DMS153 (cell line): Measurements from ENCODE around the gene PPP2R3C.
"Not testable (repeated sequence)": the region's sequence is repeated elsewhere in the genome, so short reads cannot be mapped to it uniquely, and the experiment has no call there.

Experiments
- DNase-seq: peaks from one replicate; lab custom pipeline; 2025; lab: John Stamatoyannopoulos, UW

The PPP2R3C gene

DNA sequence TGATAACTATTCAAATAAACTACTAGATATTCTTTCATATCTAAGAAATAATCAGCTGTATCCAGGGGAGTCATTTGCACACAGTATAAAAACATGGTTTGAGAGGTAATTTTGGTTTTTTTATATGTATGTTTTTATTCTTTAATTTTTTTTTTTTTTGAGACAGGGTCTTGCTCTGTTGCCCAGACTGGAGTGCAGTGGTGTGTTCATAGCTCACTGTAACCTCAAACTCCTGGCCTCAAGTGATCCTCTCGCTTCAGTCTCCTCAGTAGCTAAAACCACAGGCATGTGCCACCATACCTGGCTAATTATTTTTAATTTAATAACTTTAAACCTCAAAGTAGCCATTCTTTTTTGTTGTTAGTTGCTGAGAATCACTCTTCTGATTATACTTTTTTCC, 2.3 kb upstream of the PPP2R3C start:
- DNase-seq: no peak

DNA sequence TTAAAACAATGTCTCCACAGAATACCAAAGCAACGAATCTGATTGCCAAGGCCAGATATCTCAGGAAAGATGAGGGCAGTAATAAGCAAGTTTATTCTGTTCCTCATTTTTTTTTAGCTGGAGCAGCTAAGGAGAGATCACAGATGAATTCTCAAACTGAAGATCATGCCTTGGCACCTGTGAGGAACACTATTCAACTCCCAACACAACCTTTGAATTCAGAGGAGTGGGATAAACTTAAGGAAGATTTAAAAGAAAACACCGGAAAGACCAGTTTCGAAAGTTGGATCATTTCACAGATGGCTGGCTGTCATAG, 1.6 kb upstream of the PPP2R3C start:
- DNase-seq: no peak

DNA sequence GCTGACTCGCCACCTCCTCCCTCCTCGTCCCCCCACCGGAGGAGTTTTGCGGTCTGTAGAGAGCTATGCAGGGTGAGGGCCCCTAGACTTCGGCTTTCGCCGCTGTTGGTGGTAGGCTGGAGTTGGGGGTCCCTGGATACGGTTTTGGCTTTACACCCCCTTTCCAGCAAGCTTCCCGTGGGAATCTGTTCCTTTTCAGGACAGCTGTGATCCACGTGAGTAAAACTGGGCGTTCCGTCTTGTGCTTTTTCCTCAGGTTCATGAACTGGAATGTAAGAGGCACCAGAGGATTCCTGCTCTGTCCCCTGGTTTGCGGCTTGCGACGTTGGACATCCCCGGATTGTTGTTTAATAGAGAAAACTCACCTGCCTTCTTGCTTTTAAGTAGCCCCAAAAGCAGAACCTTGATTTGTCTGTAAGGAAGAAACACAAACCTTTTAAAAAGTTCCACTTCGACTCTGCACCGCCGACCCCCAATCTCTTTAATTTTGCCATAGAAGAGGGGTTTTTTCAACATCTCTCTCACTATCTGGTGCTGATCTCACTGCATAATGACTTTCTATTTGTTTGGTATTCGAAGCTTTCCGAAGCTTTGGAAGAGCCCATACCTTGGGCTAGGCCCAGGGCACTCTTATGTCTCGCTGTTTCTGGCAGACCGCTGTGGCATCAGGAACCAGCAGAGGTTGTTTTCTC, 1.1 kb upstream of the PPP2R3C start:
- no peak for DNase-seq

DNA sequence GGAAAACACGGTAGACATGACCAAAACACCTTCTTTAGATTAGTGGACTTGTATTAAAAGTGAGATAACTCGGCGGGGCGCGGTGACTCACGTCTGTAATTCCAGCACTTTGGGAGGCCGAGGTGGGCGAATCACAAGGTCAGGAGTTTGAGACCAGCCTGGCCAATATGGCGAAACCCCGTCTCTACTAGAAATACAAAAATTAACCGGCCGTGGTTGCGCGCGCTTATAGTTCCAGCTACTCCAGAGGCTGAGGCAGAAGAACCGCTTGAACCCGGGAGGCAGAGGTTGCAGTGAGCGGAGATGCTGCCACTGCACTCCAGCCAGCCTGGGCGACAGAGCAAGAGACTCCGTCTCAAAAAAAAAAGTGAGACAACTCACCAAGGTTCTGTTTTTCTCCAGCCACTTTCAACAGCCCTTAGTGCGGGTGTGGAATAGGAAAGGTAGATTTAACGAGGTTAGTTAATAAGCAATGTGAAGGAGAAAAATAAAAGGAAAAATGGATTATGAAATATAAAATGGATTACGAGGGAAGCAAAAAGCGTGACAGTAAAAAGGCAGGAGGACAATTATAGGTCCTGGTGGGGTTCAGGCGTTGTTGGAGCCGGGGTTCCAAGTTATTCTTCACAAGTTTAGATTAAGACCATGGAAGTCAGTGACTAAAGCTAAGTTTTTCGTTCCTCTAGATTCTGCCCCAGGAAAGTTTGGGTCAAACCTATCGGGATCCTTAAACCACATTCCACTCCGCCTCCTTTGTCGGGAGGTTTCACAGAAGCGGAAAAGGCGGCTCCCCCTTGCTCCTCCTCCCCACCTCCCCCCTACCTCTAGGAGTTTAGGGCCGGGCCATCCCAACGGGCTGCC, 534 bp downstream of the PPP2R3C start:
- DNase-seq: no peak

DNA sequence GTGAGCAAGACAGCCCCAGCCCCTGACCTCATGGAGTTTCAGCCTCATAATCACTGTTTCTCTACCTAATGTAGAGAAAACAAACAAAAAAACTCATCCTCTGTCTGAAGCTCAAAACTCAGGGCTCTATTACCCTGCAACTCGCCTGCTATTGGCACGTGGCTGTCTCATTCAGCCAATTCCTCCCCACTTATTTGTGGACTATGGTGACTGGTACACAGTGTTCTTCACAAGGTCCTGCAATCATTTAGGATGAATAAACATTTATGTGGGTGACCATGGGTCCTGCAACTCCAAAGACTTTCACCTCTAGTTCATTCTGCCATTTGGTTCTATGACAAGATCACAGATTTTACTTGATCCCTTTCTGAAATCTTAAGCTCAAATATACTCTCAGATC, 4.7 kb downstream of the PPP2R3C start:
- DNase-seq: no peak

DNA sequence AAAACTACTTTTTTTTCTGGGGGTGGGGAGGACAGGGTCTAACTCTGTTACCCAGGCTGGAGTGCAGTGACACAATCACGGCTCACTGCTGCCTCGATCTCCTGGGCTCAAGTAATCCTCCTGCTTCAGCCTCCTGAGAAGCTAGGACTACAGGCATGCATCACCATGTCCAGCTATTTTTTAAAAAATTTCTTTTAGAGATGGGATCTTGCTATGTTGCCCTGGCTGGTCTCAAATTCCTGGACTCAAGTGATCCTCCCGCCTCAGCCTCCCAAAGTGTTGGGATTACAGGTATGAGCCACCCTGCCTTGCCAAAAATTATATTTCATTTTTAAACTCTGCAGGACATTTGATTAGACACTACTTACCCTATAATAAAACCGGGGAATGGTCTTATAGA, 5.5 kb downstream of the PPP2R3C start:
- no peak for DNase-seq

DNA sequence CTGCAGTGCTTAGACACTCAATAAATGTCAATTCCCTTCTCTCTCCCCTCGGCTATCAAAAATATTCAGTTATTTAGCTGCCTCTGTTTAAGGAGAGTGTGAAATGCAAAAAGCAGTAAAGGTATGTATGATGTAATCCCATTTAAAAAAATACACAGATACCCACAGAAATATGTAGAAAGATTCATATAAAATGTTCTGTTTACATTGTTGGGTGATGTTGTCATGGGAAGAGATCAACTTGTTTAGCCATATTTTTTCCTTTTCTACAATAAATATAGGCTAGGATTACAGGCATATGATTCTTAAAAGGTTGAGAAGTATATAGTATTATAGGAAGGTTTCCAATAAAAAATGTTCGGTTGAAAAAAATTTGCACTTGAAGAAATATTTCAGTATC, 7.8 kb downstream of the PPP2R3C start:
- DNase-seq: no peak

DNA sequence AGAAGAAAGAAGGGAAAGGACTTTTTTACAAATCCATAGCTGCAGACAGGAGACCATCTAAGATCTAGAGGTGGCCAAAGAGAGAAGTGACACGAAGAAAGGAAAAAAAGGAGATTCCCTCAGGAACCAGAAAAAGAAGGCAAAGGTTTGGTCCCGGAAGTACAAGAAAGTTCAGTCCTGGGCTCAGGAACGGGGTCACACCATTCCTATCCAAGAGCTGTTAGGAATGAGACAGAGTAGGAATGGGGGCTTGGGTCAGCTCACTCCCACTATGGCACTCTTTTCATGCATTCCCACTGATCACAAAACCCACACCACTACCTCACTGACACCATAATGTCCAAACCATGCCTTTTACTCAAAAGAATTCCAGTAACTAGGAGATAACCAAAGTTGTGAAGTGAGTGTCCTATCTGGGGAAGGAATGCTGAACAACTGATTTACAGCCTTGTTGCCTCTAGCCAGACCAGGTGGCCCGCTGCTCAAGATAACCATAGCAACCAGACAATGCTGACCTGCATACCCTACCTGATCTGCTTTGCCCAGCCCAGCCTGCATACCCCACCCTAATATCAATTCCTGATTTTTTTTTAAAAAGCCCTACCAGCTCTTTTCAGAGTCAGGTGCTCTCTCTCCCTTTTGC, 8.4 kb downstream of the PPP2R3C start:
- DNase-seq: no peak

DNA sequence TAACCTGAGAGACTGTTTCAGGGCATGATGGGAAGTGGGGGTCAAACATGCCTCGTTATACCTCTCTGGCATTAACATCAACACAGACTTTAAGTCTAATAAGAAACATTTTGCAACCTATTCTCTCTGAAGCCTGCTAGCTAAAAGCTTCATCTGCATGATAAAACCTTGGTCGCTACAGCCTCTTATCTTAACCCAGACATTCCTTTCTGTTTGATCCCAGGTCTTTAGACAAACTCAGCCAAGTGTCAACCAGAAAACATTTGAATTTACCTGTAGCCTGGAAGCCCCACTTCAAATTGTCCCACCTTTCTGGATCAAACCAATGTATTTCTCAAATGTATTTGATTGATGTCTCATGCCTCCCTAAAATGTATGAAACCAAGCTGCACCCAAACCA, 9.1 kb downstream of the PPP2R3C start:
- DNase-seq: no peak

DNA sequence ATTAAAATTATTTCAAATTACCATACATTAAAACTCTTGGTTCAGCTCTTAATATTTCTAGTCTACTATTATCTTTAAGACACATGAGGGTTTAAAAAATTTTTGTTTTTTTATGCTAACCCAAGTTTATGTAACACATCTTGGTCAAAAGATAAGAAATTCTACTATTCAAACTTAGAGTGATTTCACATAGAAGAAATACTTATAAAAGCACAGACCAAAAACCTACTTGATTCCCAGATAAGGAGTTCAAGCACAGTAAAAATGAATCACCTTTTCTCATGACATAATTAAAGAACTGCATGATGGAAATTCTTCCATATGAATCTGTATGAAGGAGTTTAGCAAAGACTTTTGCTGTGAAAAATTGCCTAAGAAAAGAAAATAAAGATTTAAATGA, 13.9 kb downstream of the PPP2R3C start:
- no peak for DNase-seq

DNA sequence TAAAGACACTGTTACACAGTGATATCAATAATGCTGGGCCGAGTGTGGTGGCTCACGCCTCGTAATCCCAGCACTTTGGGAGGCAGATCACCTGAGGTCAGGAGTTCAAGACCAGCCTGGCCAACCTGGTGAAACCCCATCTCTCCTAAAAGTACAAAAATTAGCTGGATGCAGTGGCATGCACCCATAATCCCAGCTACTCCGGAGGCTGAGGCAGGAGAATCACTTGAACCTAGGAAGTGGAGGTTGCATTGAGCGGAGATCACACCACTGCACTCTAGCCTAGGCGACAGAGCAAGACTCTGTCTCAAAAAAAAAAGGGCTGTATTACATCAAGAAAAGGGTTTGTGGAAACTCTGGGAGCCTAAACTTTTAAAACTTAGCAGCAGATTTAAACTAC, 27.1 kb downstream of the PPP2R3C start:
- DNase-seq: not testable (repeated sequence)

DNA sequence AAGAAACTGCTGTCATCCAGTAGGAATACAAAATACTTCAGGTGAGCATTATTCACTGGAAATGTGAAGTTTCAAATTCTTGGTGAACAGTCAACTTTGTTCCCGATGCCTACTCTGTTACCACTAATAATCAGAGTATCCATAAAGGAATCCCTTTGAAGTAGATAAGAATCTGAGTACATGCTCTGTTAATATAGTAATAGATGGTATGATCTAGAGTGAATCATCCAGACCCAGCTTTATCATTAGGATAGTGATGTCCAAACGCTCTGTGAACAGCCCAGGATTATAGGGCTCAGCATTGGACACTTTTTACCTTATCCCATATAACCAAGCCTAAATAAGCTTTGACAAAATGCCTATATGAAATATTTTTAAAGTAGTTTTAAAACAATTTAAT, 33.3 kb downstream of the PPP2R3C start:
- no peak for DNase-seq

DNA sequence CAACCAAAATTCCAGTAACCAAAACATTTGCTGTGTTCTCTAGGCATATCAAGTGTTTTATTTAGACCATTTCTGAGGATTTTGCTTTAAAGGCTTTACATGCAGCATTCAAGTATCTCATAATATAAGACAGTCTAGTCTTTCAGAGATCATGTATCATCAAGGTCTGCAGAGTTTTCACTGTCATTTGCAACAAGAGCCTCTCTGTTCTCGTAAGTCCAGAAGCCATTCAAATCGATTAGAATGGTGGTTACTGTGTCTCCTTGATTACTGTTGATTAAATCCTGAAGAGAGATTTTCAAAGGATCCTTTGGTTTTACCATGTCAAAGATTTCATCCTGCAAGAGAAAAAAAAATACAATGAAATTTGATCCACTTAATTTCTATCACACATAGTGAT, 36.3 kb downstream of the PPP2R3C start:
- no peak for DNase-seq

DNA sequence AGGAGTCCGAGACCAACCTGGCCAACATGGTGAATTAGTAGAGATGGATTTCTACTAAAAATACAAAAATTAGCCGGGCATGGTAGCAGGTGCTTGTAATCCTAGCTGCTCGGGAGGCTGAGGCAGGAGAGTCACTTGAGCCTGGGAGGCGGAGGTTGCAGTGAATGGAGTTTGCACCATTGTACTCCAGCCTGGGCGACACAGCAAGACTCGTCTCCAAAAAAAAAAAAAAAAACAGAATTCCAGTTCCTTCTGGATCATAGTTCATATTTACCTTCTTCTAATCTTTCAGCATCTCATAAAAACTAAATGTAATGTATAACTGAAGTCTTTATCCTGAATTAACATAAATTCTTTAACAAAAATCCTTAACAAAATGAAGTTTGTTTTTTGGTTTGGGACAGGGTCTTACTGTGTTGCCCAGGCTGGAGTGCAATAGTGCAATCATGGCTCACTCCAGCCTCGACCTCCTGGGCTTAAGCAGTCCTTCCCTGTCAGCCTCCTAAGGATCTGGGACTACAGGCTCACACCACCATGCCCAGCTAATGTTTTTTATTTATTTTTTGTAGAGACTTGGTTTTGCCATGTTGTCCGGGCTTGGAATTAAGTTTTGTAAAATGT, 38.1 kb downstream of the PPP2R3C start:
- no peak for DNase-seq

DNA sequence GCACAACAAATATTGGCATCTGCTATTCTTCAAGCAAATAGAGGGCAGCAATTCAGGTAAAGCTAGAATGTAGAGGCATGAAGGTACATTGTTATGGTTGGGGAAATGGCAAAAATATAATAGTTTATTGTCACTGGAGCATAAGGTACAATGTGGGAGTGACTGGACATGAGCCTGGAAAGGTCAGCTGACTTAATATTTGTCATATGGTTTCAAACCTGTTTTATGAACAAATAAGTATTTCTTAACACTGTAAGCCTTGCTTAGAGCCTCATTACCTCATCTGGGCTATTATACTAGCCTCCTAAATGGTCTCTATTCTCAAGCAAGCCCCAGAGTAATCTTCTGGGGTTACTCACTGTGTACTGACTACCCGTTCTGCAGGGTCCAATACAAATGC, 42.0 kb downstream of the PPP2R3C start:
- DNase-seq: no peak

DNA sequence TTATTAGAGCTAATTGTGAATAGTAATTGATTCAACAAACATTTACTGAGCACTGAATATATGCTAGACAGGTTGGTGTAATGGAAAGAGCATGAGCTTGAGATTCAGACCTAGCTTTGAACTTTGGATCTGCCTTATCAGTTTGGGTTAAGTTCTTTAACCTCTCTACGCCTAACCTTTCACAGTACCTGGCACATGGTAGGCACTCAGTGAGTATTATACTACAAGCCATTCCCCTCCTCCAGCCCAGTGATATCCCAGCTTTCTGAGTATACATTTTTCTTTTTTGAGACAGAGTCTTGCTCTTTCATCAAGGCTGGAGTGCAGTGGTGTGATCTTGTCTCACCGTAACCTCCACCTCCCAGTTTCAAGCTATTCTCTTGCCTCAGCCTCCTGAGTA, 43.7 kb downstream of the PPP2R3C start:
- DNase-seq: no peak

DNA sequence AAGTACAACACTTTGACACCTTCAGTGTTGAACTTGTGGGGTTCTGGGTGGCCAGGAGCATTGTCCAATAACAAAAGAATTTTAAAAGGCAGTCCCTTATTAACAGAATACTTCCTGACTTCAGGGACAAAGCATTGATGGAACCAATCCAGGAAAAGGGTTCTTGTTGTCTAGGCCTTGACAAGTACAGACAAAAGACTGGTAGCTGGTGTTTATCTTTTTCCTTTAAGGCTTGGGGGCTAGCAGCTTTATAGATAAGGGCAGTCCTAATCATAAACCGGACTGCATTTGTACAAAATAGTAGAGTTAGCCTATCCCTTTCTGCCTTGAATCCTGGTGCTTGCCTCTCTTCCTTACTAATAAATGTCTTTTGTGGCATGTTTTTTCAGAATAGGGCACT, 48.3 kb downstream of the PPP2R3C start:
- DNase-seq: no peak

DNA sequence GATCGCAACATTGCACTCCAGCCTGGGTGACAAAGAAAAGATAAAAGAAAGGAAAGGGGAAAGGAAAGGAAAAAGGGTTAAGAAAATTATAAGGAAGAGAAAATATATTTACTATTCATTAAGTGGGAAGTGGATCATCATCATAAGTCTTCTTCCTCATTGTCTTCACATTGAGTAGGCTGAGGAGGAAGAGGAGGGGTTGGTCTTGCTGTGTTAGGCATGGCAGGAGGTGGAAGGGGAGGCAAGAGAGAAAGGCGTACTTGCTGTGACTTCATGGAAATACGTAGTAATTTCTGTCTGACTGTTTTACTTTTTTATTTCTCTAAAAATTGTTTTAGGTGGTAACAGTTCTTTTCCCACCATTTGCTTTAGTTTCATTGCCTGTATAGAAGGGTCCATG, 49.6 kb downstream of the PPP2R3C start:
- no peak for DNase-seq

DNA sequence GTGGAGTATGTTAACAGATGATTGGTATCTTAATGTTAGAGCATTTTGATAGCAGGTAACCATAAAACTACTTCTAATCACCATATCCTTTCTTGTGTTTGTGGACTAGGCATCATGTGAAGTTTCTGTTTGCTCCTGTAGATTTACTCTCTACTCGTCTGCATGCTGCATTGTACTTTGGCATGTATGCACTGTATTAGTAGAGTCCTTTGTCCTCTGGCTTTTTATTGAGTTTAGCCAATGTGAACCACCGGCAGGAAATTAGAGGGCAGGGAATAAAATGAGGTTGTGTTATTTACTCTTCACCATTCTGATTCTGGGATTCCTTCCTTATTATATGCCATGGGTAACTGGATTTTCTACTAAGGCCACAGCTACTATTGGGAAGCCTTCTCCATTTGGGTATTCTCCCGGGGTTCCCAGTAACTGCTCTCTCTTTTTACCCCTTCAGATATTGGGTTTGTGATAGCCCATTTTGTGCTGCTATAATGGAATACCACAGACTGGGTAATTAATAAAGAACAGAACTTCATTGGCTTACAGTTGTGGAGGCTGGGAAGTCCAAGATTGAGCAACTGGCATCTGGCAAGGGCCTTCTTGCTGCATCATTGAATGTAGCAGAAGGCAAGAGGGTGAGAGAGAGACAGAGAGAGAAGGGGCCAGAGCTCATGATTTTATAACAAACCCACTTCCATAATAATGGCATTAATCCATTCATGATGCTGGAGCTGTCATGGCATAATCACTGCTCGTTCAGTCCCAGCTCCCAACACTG, 53.4 kb downstream of the PPP2R3C start:
- peak; percentile 2 for DNase-seq

DNA sequence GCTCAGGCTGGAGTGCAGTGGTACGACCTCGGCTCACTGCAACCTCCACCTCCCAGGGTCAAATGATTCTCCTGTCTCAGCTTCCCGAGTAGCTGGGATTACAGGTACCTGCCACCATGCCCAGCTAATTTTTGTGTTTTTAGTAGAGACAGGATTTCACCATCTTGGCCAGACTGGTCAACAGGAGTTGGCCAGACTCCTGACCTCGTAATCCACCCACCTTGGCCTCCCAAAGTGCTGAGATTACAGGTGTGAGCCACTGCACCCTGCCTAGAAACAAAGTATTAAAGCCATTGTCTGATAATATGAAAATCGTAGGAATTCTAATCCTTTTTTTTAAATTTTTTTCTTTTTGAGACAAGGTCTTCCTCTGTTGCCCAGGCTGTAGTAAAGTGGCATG, 56.1 kb downstream of the PPP2R3C start:
- DNase-seq: not testable (repeated sequence)

DNA sequence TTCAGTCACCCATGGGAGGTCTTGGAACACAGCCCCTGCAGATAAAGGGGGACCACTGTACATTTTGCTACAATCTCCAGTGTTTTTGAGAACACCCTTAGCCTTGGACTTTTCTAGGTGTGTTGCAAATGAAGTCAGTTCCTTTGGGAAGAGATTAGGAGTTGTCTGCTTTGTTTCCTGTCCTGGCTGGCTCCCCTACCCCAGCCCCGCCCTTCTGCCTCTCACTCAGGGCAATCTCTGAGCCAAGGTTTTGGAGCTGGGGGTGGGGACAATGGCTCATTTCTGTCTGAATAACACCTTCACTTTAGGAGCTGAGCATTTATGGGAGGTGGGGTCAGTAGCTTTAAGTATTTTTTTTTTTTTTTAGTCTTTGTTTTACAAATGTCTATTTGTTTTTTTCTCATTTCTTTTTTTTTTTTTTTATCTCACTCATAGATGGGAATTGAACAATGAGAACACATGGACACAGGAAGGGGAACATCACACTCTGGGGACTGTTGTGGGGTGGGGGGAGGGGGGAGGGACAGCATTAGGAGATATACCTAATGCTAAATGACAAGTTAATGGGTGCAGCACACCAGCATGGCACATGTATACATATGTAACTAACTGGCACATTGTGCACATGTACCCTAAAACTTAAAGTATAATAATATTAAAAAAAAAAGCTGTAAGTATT, 60.5 kb downstream of the PPP2R3C start:
- not testable (repeated sequence) for DNase-seq

DNA sequence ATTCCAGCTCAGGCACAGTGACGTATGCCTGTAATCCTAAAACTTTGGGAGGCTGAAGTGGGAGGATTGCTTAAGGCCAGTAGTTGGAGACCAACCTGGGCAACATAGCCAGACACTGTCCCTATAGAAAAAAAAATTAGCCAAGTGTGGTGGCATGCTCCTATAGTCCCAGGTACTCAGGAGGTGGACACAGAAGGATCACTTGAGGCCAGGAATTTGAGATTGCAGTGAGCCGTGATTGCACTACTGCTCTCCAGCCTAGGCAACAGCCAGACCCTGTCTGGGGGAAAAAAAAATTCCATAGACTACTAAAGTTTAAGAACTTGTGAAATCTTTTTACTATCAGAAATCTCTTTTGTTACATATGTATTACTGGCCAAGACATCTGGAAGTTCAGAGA, 69.2 kb downstream of the PPP2R3C start:
- DNase-seq: no peak
